GM08714 (cell line): Measurements from ENCODE around the gene SRRM4.
"Not testable (repeated sequence)": the region's sequence is repeated elsewhere in the genome, so short reads cannot be mapped to it uniquely, and the experiment has no call there.

Source experiments
- H3K4me3 ChIP-seq: fragments of 200-500 bp; sonication (Bioruptor generic); 2 replicates; pipeline ENCODE4 v1.5.1; 2014; ENCODE audit warnings: mild to moderate bottlenecking, low read length, inconsistent platforms
- ZNF274 ChIP-seq: IDR thresholded peaks from 2 replicates; pipeline ENCODE4 v1.6.1; 2012; ENCODE audit warnings: mild to moderate bottlenecking, low read depth, low read length

SRRM4 gene

DNA sequence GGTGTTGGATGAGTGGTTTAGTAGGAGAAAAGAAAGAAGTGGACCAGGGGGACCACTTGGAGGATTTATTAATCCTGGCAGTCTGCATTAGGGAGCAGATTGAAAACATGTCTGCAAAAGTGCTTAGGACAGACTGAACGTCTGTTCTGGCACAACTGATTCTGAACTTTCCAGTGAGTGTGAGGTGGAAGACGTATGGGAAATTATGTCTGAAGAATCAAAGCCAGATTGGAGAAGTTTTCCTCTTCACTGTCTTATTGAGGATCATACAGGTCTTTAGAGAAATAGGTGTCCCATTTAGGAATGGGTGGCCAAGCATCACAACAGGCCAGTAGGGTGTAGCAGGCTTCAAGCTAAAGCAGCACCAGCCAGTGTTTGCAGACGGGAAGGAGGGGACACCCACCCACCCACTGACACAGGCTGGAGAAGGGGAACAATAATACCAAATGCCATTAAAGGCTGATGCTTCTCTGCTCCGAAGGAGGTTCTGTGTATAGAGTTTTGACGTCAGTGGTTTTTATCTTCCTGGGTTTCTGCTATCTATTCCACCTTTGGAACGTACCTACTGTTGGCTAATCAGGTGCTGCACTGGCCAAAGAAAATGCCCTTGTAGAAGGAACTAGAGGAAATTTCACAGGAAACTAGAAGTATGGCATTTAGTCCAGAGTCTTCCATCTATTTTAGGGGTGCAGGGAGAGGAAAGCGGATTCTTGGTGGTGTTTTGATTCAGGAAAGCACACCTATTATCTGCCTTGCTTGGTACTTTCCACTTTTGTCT is 1.8 kb downstream of the SRRM4 start:
- H3K4me3 ChIP-seq, result no peak overlapping the region
- no peak for TF ChIP-seq ZNF274

DNA sequence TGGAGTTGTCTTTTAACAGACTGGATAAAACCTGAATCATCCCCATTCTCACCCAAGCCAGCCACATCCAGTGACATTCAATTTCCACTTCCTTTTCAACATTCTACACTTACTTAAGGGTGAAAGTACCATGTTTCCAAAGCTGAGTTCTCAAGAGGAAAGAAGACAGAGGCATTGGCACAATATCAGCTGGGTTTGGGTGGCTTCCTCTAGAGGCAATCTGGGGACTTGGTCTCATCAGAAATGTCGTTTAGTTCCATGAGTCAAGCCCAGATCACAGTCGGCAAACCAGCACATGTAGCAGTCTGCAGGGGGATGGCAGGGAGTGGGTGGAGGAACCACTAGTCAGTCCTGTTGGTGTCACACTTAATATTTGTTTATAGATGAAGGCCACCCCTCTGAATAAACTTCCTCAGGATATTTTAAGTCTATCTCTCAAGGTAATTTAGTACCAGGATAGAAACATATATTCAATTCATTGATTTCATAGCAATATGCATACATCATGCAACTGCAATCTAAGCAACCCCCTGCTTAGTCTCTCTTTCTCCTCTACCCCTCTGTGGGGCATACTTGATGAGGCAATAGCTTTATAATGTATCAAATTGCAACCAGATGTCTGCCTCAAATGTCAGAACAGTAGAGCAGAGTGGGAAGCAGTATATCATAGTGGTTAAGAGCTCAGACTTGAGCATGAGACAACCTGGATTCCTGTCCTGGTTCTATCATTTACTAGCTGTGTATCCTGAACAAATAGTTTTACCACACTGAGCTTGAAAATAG is 3.0 kb downstream of the SRRM4 start:
- H3K4me3 ChIP-seq, result no peak overlapping the region
- TF ChIP-seq ZNF274, result no peak

DNA sequence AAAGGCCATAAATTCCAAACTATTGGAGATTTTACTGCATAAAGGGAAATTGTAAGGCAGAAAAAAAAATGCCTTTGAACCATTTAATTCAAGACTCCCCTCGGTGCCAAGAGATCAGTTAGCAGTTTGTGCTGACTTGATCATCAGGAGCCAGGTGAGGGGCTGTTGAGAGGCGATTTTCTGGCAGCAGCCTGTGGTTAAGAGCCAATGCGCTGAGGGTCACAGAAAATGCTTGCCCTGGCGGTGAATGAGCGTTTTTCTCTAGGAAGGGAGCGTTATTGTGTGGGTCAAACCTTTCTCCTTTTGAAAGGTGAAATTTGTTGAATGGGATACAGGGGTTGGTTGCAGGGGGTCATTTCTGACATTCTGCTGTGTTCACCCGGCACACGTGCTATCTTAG is 4.7 kb downstream of the SRRM4 start:
- no peak overlapping the region for H3K4me3 ChIP-seq
- no peak for TF ChIP-seq ZNF274

DNA sequence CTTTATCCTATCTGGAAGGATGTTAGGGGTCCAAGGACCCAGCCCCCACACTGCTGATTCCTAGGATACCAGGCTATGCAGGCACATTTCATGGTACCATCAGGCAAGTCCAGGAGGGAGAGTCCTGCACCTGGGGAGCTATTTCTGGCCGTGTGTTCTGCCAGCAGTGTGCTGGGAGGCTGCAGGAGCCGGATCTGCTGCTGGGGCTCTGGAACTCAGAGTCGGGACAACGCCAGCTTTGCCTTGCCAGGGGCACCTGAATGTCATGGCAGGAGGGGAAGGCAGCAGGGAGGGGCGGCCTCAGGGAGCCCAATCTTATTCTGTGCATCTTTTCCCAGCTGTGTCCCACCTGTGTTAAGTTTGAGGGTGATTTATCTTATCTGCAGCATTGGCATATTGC is 17.8 kb downstream of the SRRM4 start:
- no peak overlapping the region for H3K4me3 ChIP-seq

DNA sequence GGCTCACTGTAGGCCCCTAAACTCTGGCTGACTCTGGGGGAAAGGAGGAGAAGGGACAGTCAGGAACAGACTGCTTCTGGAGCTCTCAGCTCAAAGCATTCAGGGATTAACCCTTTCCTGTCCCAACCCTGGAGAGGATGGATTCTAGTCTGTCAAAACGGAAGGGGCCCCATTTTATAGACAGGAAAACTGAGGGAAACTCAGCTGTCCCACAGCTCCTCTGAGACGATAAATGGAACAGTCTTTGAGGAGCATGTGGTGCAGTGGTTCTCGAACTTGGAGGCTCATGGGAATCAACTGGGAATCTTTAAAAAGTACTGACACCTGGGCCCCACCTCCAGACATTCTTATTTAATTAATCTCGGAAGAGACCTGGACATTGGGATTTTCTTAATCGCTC is 23.7 kb downstream of the SRRM4 start:
- H3K4me3 ChIP-seq, result no peak overlapping the region
- no peak for TF ChIP-seq ZNF274

More for the DNA sequence above, 17.8 kb downstream of the SRRM4 start:
- TF ChIP-seq ZNF274, result no peak

DNA sequence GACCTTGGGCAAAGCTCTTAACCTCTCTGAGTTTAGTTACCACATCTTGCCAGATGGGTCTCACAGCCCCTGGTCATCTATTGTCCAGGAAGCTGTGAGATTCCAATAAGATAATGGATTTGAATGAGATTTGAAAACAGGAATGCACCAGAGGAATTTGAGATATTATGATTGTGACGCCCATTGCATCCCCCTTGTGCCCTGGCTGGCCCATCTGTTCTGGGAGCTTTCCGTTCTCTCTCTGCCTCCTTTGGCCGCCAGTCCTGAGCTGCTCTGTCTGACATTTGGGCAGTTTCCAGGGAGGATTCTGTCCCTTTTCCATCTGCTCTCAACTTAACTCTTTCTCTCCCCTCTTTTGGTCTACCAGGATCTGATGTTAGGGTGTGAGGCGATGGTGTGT is 24.6 kb downstream of the SRRM4 start:
- TF ChIP-seq ZNF274, result no peak
- H3K4me3 ChIP-seq, result no peak overlapping the region

DNA sequence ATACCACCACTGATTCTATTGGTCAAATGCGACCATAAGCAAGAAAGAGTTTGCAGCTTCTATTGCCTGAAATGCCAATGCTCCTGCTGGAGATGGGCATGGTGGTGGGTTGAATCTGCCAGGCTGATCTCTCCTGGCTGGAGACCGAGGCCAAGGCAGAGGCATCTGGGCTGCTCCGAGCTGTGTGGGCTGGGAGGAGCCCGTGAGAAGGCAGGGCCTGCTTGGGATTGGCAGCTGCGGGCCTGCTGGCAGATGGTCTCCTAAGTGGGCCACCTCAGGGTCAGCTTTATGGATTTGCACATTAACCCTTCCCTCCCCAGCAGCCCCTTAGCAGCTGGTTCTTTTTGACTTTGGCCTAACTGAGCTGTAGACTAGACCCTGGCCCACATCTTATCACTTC is 25.4 kb downstream of the SRRM4 start:
- TF ChIP-seq ZNF274, result no peak
- no peak overlapping the region for H3K4me3 ChIP-seq

DNA sequence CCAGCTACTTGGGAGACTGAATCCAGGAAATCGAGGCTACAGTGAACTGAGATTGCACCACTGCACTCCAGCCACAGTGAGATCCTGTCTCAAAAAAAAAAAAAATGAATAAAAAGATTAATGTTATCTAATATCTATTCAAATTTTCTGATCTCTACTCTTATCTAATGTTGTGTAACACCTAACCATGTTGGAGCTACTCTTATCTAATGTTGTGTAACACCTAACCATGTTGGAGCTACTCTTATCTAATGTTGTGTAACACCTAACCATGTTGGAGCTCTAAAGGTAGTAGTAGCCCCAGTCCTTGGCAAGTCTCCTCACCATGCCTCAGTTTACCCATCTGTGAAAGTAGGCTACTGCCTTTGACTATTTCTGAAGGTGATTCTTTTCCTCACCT is 26.9 kb downstream of the SRRM4 start:
- H3K4me3 ChIP-seq, result not testable (repeated sequence)

DNA sequence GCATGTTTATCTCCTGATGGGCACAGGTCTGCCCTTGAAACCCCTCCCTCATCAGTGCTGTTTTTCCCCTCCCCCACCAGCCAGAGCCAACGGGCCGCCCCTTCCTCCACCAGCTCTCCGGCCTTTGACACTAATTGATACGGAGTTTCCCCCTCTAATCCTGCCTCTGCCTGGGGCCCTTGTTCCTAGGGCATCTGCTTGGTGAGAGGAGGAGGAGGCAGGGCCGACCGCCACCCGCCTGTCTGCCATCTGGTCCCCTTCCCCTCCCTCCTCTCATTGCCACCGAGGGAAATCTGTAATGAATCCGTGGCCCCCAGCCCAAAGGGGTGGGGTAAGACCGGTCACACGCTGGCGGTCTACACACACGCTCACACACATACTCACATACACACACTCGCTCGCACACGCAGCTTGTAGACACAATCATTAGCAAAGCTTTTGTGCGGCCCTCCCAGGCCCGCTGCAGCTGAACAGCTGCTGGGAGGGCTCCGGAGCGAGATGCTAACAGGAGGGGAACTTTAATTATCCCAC is 27.4 kb downstream of the SRRM4 start:
- TF ChIP-seq ZNF274, result no peak
- no peak overlapping the region for H3K4me3 ChIP-seq

DNA sequence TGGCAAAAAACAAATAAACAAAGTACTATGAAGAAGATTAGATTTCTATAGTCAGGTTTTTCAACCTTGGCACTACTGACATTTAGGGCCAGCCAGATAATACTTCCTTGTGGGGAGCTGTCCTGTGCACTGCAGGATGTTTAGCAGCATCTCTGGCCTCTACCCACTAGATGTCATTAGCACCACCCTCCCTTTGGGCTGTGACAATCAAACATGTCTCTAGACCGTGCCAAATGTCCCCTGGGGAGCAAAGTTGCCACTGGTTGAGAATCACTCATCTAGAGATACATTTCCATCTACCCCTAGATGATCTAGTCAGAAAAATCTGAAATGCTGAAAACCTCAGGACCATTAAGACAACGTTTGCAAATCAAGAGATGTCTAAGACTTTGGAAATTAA is 29.9 kb downstream of the SRRM4 start:
- H3K4me3 ChIP-seq, result no peak overlapping the region
- no peak for TF ChIP-seq ZNF274

DNA sequence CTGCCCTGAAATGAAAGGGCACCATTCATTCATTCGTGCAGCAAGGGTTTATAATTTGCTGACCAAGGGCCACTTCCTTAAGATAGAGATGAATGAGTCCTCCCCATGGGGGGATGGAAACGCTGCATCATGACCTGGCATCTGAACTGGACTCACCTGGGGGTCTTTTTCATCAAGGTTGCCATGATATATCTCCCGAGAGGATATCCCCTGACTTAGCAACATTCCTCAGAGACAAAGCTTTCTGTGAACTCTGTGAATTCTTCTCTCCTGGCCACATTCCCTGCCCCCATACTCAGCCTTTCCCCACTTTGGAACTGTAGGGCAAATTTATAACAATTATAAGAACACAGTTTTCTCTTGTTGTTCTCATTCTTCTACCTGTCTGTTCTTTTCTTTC is 30.8 kb downstream of the SRRM4 start:
- no peak overlapping the region for H3K4me3 ChIP-seq
- TF ChIP-seq ZNF274, result no peak

DNA sequence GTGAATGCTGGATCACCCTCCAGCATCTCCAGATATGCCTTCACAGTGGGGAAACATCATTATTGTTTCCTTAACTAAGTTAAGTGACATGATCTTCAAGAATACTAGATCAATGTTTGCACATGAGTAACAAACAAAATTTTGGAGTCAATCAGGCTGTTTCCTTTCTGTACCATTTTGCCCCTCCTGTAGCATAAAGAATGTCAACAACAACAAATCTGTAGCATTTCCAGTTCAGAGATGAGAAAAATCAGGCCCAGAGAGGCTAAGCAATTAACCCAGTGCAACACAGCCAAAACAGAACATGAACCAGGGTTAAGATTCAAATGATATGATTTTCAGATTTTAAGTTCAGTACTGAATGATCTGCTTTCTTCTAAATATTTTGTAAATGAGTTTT is 31.7 kb downstream of the SRRM4 start:
- TF ChIP-seq ZNF274, result no peak
- H3K4me3 ChIP-seq, result no peak overlapping the region

DNA sequence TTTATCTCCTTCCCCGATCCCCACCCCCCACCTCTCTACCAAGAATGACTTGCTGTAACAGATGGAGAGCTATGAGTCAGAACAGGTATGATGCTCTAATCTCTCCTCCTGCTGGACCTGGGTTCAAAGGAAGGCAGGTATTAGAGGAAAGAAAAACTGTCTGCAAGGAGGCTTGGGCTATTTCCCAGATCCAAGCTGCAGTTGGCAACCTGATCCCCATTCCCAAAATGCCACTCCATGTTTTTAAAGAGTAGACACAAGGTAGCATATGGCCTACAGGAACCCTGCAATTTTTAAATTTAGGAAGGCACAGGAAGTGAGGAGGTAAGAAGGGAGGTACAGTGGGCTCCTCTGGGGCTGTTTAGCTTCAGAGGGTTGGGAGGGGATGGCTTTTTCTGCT is 33.0 kb downstream of the SRRM4 start:
- no peak for TF ChIP-seq ZNF274
- no peak overlapping the region for H3K4me3 ChIP-seq

DNA sequence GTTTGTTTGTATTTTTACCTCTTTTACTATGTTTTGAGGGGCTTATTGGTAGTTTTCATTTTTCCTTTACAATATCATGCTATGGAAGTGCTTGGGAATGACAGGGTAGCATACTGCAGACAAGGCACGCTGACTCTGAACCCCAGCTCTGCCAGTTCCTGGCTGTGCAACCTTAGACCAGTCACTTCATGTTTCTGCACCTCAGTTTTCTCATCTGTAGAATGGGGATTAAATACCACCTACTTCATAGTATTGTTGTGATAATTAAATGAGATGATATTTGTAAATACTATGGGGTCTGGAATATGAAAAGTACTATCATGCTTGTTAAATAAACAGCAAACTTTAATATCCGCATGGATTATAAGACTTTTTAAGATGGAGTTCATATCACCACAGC is 35.4 kb downstream of the SRRM4 start:
- no peak for TF ChIP-seq ZNF274
- H3K4me3 ChIP-seq, result no peak overlapping the region

DNA sequence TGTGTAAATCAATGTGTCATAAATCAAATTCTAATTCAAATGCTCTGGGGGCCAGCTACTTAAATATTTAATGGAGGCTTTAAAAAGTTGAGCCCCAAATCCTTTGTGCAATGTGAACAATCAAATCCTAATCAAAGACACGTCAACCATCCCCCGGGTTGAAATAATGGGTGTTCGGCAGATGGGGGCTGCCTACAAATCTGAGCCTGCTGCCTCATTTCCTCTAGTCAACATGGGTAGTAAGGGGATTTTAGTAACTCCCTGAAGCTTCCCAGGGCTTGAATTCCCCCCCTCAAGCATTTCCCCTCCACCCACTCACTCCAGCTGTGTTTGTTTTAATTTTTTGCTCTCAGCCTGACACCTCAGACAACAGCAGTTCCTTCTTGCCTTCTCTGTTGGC is 37.8 kb downstream of the SRRM4 start:
- no peak overlapping the region for H3K4me3 ChIP-seq
- no peak for TF ChIP-seq ZNF274
